GM12874 (cell line): ENCODE data around the gene TMEM131.

Experiments used
- TF ChIP-seq, protein P1 (sequence below): IDR thresholded peaks from 2 replicates; pipeline ENCODE4 v1.5.1; 2011; ENCODE audit warnings: low read depth, mild to moderate bottlenecking, control low read depth, low read length, moderate library complexity; ENCODE audit not compliant: insufficient read depth

Gene TMEM131

DNA sequence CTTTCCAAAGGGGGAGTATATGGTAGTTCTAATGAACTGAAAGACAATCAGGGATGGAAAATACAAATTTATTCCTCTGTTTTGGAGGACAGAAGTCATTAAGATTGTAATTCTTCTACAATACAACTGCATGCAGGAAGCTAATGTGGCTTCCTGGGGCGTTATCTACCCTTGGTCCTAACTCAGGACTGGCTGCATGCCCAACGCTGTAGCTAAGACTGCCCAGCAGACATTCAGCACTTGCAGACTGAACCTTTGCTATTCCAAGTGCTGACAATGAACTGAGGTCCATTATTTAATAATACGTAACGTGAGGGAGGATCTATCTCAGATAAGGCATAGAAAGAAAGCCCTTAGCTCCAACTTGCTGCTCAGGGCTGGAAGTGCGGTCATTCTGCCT is 229.2 kb downstream of the TMEM131 start:
- TF ChIP-seq, protein P1, sequence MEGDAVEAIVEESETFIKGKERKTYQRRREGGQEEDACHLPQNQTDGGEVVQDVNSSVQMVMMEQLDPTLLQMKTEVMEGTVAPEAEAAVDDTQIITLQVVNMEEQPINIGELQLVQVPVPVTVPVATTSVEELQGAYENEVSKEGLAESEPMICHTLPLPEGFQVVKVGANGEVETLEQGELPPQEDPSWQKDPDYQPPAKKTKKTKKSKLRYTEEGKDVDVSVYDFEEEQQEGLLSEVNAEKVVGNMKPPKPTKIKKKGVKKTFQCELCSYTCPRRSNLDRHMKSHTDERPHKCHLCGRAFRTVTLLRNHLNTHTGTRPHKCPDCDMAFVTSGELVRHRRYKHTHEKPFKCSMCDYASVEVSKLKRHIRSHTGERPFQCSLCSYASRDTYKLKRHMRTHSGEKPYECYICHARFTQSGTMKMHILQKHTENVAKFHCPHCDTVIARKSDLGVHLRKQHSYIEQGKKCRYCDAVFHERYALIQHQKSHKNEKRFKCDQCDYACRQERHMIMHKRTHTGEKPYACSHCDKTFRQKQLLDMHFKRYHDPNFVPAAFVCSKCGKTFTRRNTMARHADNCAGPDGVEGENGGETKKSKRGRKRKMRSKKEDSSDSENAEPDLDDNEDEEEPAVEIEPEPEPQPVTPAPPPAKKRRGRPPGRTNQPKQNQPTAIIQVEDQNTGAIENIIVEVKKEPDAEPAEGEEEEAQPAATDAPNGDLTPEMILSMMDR = no peak

DNA sequence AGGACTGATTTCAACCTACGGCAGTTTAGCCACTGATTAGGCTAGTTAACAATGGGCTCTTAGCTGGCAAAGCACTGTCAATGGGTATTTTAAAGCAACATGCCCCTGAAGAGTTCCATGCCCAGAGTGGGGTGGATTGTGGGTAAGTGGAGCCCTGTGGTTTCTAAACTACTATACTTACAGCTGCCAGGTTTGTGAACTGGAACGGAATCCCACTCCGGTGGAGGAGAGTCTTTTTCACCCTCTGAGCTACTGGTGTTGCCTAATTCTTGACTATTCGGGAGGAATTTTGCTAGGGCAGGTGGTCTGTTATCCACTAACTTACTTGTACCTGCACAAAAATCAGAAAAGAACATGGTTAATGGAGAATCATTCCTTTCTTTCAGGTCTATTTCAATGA is 229.8 kb downstream of the TMEM131 start:
- TF ChIP-seq, protein P1 = no peak

DNA sequence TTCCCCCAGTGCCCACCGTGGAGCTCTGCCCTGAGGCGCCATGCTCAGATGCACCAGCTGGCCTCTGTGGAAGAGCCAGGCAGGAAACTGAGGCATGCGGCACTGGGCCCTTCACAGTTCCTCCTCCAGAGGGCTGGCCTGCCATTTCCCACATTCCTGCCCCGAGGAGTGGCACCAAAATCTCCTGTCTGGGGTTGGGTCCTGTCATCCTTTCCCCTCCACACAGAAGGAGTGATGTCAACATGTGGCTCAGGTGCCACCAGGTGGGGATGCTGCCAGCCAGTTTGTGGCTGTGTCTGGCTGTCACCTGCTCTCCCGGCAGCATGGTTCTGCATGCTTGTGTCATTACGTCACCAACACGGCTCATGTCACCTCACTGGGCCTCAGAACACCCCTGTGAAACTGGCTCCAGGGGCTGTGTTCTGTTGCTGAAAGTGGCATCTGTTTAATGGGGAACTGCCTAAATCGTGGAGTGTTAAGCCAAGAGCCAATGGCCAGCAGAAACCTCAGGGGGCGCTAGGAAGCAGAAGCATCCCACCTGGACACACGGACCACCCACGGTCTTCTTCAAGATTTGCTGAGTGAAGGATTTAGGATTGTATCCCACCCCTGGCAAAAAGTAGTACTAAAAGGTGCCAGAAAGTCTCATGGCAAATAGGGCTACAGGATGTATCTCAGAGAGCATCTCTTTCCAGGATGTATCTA is 231.0 kb downstream of the TMEM131 start:
- TF ChIP-seq, protein P1 = no peak

DNA sequence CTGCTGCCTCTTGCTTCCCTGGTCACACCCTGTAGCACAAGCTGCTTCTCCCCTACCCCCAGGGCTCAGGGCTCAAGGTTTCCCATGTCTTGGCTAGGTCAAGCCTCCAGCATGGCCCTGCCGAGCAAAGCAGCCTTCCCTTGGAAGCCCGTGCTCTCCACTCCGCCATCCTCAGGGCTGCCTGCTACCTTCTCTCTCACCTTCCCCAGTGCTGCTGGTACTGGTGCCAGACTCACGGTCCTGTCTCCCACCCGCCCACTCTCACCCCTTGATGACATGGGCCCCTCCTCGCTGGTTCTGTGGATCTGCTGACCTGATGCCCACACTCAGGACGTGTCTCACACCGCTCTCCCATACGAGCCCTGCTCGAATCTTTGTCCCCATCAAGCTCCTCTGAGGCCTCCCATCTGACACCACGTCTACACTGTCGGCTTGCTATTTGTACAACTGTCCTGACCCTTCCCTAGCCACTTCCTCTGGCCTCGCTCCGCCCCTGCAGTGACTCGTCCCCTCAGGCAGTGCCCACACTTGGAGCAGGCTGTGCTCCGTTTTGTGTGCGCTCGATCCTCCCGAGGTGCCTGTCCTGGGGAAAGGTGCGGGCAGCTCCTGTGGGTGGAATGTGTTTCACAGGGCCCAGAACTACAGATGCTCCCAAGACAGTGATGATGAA is 232.4 kb downstream of the TMEM131 start:
- TF ChIP-seq, protein P1 = no peak

DNA sequence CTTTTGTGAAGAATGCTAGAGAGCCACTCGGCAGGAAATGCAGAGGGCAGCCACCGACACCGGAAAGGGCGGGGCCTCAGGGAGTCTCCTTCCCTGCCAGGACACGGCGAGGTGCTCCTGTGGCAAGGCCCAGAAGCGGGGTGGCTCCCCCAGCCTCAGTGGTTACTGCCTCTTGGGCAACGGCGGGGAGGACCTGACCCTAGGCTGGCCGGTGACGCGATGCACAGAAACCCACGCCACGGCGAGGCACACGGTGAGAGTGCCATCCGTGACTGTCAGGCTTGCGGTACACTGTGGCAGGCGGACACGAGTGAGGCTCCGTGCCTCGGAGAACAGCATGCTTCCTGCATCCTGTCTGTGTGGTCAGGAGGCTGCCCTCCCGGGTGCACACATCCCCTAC is 234.6 kb downstream of the TMEM131 start:
- TF ChIP-seq, protein P1 = no peak

DNA sequence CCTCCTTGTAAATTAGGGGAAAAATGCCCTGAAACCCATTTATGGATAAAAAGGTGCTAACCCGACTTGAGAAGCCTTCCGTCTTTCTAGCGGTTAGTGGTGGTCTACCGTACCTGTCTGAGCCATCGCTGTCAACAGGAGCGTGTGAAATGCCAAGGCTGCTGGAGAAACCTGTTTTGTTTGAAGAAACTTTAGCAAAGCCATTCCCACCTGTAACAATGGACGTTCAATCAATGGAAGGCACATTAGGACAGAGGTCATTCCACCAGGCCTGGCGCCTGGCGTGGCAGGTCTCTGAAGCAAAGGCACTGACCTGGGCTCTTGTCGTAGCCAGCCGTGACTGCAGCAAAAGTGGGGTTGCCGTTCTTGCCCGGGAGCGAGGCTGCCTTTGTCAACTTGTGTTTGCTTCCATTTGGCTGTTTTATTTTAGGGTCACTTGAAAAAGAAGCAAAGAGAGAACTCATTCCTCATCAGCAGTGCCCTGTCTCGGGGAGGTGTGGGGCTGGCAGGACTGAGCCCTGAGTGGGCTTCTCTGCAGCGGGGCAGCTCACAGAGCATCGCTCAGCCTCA is 235.2 kb downstream of the TMEM131 start:
- TF ChIP-seq, protein P1 = no peak

DNA sequence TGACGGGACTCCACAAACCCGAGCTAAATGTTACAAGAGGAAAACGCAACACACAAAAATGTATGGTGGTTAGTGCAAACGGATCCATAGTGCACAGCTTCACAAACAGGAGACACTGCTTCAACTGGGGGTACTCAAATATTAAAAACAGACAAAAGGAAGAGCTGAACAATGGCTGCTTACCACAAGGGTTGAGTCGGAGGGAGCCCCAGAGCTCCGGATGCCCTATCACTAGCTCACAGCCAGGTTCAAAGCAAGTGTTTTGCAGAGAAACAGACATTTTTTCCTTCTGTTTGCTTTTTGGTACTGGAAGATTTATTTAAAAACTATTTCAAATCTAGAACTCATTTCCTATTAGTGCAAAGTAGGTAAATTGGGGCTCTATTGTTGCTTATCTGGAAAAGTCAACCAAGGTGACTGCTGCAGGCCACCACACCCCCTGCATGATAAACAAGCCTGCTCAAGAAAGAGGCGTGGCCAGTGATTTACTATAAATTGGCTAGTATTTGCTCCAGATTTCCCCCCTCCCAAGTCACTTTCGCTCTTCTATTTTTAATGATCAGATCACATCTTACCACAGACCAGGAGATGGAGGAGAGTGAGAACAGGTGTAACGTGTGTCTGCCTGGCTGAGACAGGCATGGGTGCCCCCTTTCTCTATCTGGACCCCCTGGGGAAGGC is 235.9 kb downstream of the TMEM131 start:
- TF ChIP-seq, protein P1 = no peak
